Measurements from ENCODE around the gene OSGEP. TPM values are rescaled to one million over a fixed set of nuclear protein-coding genes. Genes with fewer than 3 reads are reported as not detected.

OSGEP gene
- total RNA-seq, 1 donor from 2014 or later, result 57.1 TPM

- Mint-ChIP-seq H3K4me3 (peak overlapping the region; percentile 9), H3K27me3 (no peaks in the 10 kb centered on the region), H3K36me3 (no peaks in the 10 kb centered on the region), H3K4me1 (ENCODE audit: unreplicated experiment) (peaks cover 21% of the 10 kb centered on the region), H3K9me3 (no peaks in the 10 kb centered on the region), H3K27ac (peak overlapping the region; percentile 21)
- DNase-seq (ENCODE audit: extremely low spot score, unreplicated experiment), result no peak
- TF ChIP-seq, protein P1, sequence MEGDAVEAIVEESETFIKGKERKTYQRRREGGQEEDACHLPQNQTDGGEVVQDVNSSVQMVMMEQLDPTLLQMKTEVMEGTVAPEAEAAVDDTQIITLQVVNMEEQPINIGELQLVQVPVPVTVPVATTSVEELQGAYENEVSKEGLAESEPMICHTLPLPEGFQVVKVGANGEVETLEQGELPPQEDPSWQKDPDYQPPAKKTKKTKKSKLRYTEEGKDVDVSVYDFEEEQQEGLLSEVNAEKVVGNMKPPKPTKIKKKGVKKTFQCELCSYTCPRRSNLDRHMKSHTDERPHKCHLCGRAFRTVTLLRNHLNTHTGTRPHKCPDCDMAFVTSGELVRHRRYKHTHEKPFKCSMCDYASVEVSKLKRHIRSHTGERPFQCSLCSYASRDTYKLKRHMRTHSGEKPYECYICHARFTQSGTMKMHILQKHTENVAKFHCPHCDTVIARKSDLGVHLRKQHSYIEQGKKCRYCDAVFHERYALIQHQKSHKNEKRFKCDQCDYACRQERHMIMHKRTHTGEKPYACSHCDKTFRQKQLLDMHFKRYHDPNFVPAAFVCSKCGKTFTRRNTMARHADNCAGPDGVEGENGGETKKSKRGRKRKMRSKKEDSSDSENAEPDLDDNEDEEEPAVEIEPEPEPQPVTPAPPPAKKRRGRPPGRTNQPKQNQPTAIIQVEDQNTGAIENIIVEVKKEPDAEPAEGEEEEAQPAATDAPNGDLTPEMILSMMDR (conservative IDR thresholded peaks at IDR 0.05), result peak; percentile 76
Measured at GRCh38 chr14:20415782-20416206, 38.8 kb downstream of the OSGEP start.

DNA sequence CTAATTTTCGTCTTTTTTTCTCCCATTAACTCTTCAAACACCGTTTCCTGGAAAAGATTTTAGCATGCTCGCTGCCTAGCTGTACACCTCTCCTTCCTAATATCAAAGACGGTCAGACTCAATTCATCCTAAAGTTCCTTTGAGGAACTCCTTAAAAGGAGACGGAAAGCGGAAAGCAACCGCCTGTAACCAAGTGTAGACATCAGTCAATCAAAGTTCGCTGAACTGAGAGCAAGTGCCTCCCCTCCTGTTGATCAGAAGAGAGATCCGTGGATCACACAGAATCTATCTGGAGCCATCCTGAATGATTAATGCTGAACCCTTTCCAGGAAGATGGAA lies 40.9 kb downstream of the OSGEP start:
- Mint-ChIP-seq H3K27ac (peak overlapping the region; percentile 92), H3K4me1 (ENCODE audit: unreplicated experiment) (peaks cover 21% of the 10 kb centered on the region), H3K9me3 (no peaks in the 10 kb centered on the region), H3K4me3 (peak overlapping the region; percentile 93), H3K36me3 (no peaks in the 10 kb centered on the region), H3K27me3 (no peaks in the 10 kb centered on the region)
- DNase-seq (ENCODE audit: extremely low spot score, unreplicated experiment), result no peak
- TF ChIP-seq, protein P1 (conservative IDR thresholded peaks at IDR 0.05), result no peak

GRCh38 chr14:20412876-20413743 lies 41.5 kb downstream of the OSGEP start, which contains the start of gene TEP1:
Gene TEP1 (minus strand): TSS chr14:20413501. CDS start chr14:20408439, 5,062 bp downstream.
- H3K4me3 Mint-ChIP-seq, result peak within 1 kb of the TSS; percentile 93
- H3K36me3 Mint-ChIP-seq, result no peaks in the 10 kb centered on the region
- peaks cover 21% of the 10 kb centered on the region for H3K4me1 Mint-ChIP-seq (ENCODE audit: unreplicated experiment)
- no peaks in the 10 kb centered on the region for H3K27me3 Mint-ChIP-seq
- no peaks in the 10 kb centered on the region for H3K9me3 Mint-ChIP-seq
- peak; percentile 84 for DNase-seq (ENCODE audit: extremely low spot score, unreplicated experiment)
- peak within 1 kb of the TSS; percentile 92 for H3K27ac Mint-ChIP-seq
- TF ChIP-seq, protein P1 (conservative IDR thresholded peaks at IDR 0.05), result no peak

- TF ChIP-seq, protein P1 (conservative IDR thresholded peaks at IDR 0.05), result no peak
- H3K27ac Mint-ChIP-seq, result peak overlapping the region; percentile 92
- H3K9me3 Mint-ChIP-seq, result no peaks in the 10 kb centered on the region
- DNase-seq (ENCODE audit: extremely low spot score, unreplicated experiment), result no peak
- no peaks in the 10 kb centered on the region for H3K27me3 Mint-ChIP-seq
- peaks cover 21% of the 10 kb centered on the region for H3K4me1 Mint-ChIP-seq (ENCODE audit: unreplicated experiment)
- peaks cover 7% of the 10 kb centered on the region for H3K36me3 Mint-ChIP-seq
- peak overlapping the region; percentile 93 for H3K4me3 Mint-ChIP-seq
Measured at GRCh38 chr14:20412411-20412810, 42.2 kb downstream of the OSGEP start.

DNA sequence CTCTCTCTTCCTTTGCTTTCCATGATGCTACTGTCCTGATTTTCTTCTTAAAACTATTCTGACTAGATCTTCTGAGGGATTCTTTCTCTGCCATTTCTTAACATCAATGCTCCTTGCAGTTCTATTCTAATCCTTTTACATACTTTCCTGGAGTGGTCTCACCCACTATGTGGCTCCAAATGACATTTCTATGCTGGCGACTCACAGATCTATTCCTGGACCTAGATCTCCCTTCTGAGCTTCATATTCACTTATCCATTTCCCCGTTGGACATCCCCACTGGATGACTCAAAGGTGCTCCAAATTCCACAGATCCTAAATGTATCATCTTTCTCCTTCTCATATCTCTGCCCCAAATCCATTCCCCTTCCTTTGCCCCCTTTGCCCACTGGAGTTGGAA lies 45.4 kb downstream of the OSGEP start:
- Mint-ChIP-seq H3K4me1 (ENCODE audit: unreplicated experiment) (peaks cover 16% of the 10 kb centered on the region), H3K36me3 (peaks cover 22% of the 10 kb centered on the region), H3K27ac (no peak overlapping the region), H3K27me3 (no peaks in the 10 kb centered on the region), H3K9me3 (no peaks in the 10 kb centered on the region), H3K4me3 (no peak overlapping the region)
- TF ChIP-seq, protein P1 (conservative IDR thresholded peaks at IDR 0.05), result no peak
- no peak for DNase-seq (ENCODE audit: extremely low spot score, unreplicated experiment)
